Activated naive CD4-positive, alpha-beta T cell treated with anti-CD3 and anti-CD28 coated beads, Interleukin-2, amount 10 ng/mL, durations not matched to agents 7 days and 5 days (primary cell): Measurements from ENCODE around the gene LRRC23.

ENCODE experiments used
- CTCF ChIA-PET: fragments of 350-600 bp; sonication (Branson Sonifier 250); formaldehyde crosslinking; loops from one replicate; lab custom pipeline; 2021; ENCODE audit warnings: antibody characterized with exemption; lab: Charles Lee
- DNase-seq: peaks from one replicate; pipeline ENCODE4 v3.0.0-alpha.2; 2020
- H3K27ac Mint-ChIP-seq: one replicate; pipeline ENCODE4 v1.8.0; 2021; ENCODE audit warnings: mild to moderate bottlenecking, moderate library complexity, mixed read lengths
- H3K27me3 Mint-ChIP-seq: one replicate; pipeline ENCODE4 v1.8.0; 2021; ENCODE audit warnings: mild to moderate bottlenecking, mixed read lengths
- H3K36me3 Mint-ChIP-seq: one replicate; pipeline ENCODE4 v1.8.0; 2021; ENCODE audit warnings: mixed read lengths
- H3K4me1 Mint-ChIP-seq: one replicate; pipeline ENCODE4 v1.8.0; 2021; ENCODE audit warnings: mixed read lengths
- H3K4me3 Mint-ChIP-seq: one replicate; pipeline ENCODE4 v1.8.0; 2021; ENCODE audit warnings: mild to moderate bottlenecking, moderate library complexity, mixed read lengths
- H3K9me3 Mint-ChIP-seq: one replicate; pipeline ENCODE4 v1.8.0; 2021; ENCODE audit warnings: mixed read lengths

LRRC23 gene

GRCh38 chr12:6932766-6933165 is 28.1 kb downstream of the LRRC23 start:
- peaks cover 6% of the 10 kb centered on the region for H3K27me3 Mint-ChIP-seq
- DNase-seq, result no peak
- H3K36me3 Mint-ChIP-seq, result peaks cover 35% of the 10 kb centered on the region
- H3K4me1 Mint-ChIP-seq, result peaks cover 79% of the 10 kb centered on the region
- no peaks in the 10 kb centered on the region for H3K9me3 Mint-ChIP-seq
- peak overlapping the region; percentile 92 for H3K27ac Mint-ChIP-seq
- no peak overlapping the region for H3K4me3 Mint-ChIP-seq
- CTCF ChIA-PET, result interaction anchor here (1.4 kb wide), 1 partner anchor 9 kb away, joined by 5 read pairs; no protein-coding TSS in a partner anchor

GRCh38 chr12:6934110-6934509 is 29.5 kb downstream of the LRRC23 start:
- H3K36me3 Mint-ChIP-seq, result peaks cover 34% of the 10 kb centered on the region
- DNase-seq, result no peak
- CTCF ChIA-PET, result interaction anchor here (0.8 to 2.5 kb wide), 4 partner anchors 10 to 179 kb away, joined by 3 to 8 read pairs (median 5); partner anchors contain the start of gene SPSB2

DNA sequence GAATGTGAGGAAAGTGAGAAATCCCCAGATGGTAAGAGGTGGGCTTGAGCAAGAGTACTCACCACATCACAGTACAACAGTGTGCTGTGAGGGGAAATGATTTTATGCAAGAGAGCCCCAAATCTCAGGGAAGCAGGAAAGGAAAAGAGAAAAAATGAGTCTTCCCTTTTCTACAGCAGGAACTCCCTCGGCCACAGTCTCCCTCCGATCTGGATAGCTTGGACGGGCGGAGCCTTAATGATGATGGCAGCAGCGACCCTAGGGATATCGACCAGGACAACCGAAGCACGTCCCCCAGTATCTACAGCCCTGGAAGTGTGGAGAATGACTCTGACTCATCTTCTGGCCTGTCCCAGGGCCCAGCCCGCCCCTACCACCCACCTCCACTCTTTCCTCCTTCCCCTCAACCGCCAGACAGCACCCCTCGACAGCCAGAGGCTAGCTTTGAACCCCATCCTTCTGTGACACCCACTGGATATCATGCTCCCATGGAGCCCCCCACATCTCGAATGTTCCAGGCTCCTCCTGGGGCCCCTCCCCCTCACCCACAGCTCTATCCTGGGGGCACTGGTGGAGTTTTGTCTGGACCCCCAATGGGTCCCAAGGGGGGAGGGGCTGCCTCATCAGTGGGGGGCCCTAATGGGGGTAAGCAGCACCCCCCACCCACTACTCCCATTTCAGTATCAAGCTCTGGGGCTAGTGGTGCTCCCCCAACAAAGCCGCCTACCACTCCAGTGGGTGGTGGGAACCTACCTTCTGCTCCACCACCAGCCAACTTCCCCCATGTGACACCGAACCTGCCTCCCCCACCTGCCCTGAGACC is 31.0 kb downstream of the LRRC23 start:
- Mint-ChIP-seq H3K4me1 (peaks cover 68% of the 10 kb centered on the region), H3K4me3 (peak overlapping the region; percentile 82), H3K9me3 (no peaks in the 10 kb centered on the region), H3K27ac (peak overlapping the region; percentile 97), H3K36me3 (peaks cover 36% of the 10 kb centered on the region), H3K27me3 (no peaks in the 10 kb centered on the region)
- CTCF ChIA-PET, result interaction anchor here (1.3 to 2.5 kb wide), 3 partner anchors 10 to 178 kb away, joined by 3 to 8 read pairs (median 7); partner anchors contain the start of gene SPSB2
- DNase-seq, result no peak

More at GRCh38 chr12:6934110-6934509, 29.5 kb downstream of the LRRC23 start:
- Mint-ChIP-seq H3K27ac (peak overlapping the region; percentile 29), H3K4me1 (peaks cover 77% of the 10 kb centered on the region), H3K4me3 (no peak overlapping the region), H3K9me3 (no peaks in the 10 kb centered on the region), H3K27me3 (no peaks in the 10 kb centered on the region)

DNA sequence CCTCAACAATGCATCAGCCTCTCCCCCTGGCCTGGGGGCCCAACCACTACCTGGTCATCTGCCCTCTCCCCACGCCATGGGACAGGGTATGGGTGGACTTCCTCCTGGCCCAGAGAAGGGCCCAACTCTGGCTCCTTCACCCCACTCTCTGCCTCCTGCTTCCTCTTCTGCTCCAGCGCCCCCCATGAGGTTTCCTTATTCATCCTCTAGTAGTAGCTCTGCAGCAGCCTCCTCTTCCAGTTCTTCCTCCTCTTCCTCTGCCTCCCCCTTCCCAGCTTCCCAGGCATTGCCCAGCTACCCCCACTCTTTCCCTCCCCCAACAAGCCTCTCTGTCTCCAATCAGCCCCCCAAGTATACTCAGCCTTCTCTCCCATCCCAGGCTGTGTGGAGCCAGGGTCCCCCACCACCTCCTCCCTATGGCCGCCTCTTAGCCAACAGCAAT is 31.6 kb downstream of the LRRC23 start:
- CTCF ChIA-PET, result interaction anchor here (1.0 to 1.6 kb wide), 4 partner anchors 11 to 64 kb away, joined by 3 to 7 read pairs (median 4); partner anchors contain the start of gene SPSB2
- Mint-ChIP-seq H3K27me3 (no peaks in the 10 kb centered on the region), H3K4me1 (peaks cover 63% of the 10 kb centered on the region), H3K4me3 (peak overlapping the region; percentile 82), H3K9me3 (no peaks in the 10 kb centered on the region), H3K36me3 (peaks cover 36% of the 10 kb centered on the region), H3K27ac (peak overlapping the region; percentile 97)
- no peak for DNase-seq

GRCh38 chr12:6936636-6937480 is 32.2 kb downstream of the LRRC23 start:
- H3K4me3 Mint-ChIP-seq, result peak overlapping the region; percentile 82
- no peaks in the 10 kb centered on the region for H3K9me3 Mint-ChIP-seq
- H3K4me1 Mint-ChIP-seq, result peaks cover 60% of the 10 kb centered on the region
- DNase-seq, result peak; percentile 80
- CTCF ChIA-PET, result interaction anchor here (0.9 to 3.3 kb wide), 7 partner anchors 11 to 65 kb away, joined by 3 to 33 read pairs (median 7); partner anchors contain the start of gene SPSB2
- peaks cover 36% of the 10 kb centered on the region for H3K36me3 Mint-ChIP-seq
- H3K27me3 Mint-ChIP-seq, result no peaks in the 10 kb centered on the region
- H3K27ac Mint-ChIP-seq, result peak overlapping the region; percentile 97

DNA sequence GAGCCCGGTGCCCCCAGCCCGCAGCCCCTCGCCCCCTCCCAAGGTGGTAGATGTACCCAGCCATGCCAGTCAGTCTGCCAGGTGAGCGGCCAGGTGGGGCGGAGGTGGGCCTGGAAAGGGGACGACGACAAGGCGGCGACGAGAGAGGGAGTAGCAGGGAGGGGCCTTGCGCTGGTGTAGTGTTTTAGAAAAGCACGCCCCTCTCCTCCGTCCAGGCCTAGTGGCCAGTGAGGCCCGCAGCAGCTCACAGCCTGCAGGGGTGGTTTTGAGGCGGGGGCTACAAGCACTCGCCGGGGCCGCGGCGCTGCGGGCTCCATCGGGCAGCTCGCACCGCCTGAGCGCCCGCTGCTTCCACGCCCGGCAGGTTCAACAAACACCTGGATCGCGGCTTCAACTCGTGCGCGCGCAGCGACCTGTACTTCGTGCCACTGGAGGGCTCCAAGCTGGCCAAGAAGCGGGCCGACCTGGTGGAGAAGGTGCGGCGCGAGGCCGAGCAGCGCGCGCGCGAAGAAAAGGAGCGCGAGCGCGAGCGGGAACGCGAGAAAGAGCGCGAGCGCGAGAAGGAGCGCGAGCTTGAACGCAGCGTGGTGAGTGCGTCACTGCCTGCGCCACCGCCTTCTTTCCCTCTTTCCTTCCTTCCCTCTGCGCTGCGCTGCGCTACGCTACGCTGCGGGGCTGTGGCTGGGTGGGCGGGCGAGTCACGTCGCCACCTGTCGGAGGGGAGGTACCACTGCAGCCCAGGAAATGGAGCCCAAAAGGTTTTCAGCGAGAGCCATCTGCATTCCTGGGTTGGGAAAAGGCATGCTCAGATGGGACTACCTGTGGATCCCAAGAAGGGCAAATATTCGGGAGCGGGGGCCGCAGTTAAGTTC is 33.1 kb downstream of the LRRC23 start:
- no peaks in the 10 kb centered on the region for H3K27me3 Mint-ChIP-seq
- H3K27ac Mint-ChIP-seq, result peak overlapping the region; percentile 97
- H3K36me3 Mint-ChIP-seq, result peaks cover 38% of the 10 kb centered on the region
- CTCF ChIA-PET, result interaction anchor here (0.6 to 16.3 kb wide), 12 partner anchors 9 to 175 kb away, joined by 3 to 491 read pairs (median 5); partner anchors contain the start of gene SPSB2
- peak overlapping the region; percentile 82 for H3K4me3 Mint-ChIP-seq
- no peaks in the 10 kb centered on the region for H3K9me3 Mint-ChIP-seq
- peak; percentile 95 for DNase-seq
- peaks cover 58% of the 10 kb centered on the region for H3K4me1 Mint-ChIP-seq

- peaks cover 57% of the 10 kb centered on the region for H3K4me1 Mint-ChIP-seq
- H3K9me3 Mint-ChIP-seq, result no peaks in the 10 kb centered on the region
- peak overlapping the region; percentile 82 for H3K4me3 Mint-ChIP-seq
- peak overlapping the region; percentile 97 for H3K27ac Mint-ChIP-seq
- CTCF ChIA-PET, result interaction anchor here (1.0 to 16.3 kb wide), 9 partner anchors 9 to 174 kb away, joined by 3 to 491 read pairs (median 5); no protein-coding TSS in a partner anchor
- peaks cover 35% of the 10 kb centered on the region for H3K36me3 Mint-ChIP-seq
- H3K27me3 Mint-ChIP-seq, result no peaks in the 10 kb centered on the region
- no peak for DNase-seq
These were observed 34.0 kb downstream of the LRRC23 start for GRCh38 chr12:6938353-6939190.

GRCh38 chr12:6939191-6939540 is 34.5 kb downstream of the LRRC23 start:
- DNase-seq, result no peak
- Mint-ChIP-seq H3K36me3 (peaks cover 31% of the 10 kb centered on the region), H3K27ac (peak overlapping the region; percentile 86), H3K27me3 (no peaks in the 10 kb centered on the region), H3K9me3 (no peaks in the 10 kb centered on the region), H3K4me1 (peaks cover 53% of the 10 kb centered on the region), H3K4me3 (peak overlapping the region; percentile 13)
- CTCF ChIA-PET, result interaction anchor here (0.8 to 16.3 kb wide), 4 partner anchors 10 to 22 kb away, joined by 3 to 491 read pairs (median 20); partner anchors contain the start of gene PTPN6

GRCh38 chr12:6941267-6941666 is 36.6 kb downstream of the LRRC23 start:
- CTCF ChIA-PET, result interaction anchor here (16.3 kb wide), 1 partner anchor 20 kb away, joined by 491 read pairs; no protein-coding TSS in a partner anchor
- Mint-ChIP-seq H3K27me3 (no peaks in the 10 kb centered on the region), H3K4me3 (no peak overlapping the region), H3K36me3 (peaks cover 16% of the 10 kb centered on the region), H3K9me3 (no peaks in the 10 kb centered on the region), H3K27ac (peak overlapping the region; percentile 49), H3K4me1 (peaks cover 51% of the 10 kb centered on the region)
- no peak for DNase-seq

- H3K4me3 Mint-ChIP-seq, result no peak overlapping the region
- H3K27me3 Mint-ChIP-seq, result no peaks in the 10 kb centered on the region
- peaks cover 50% of the 10 kb centered on the region for H3K4me1 Mint-ChIP-seq
- CTCF ChIA-PET, result interaction anchor here (16.3 kb wide), 1 partner anchor 19 kb away, joined by 491 read pairs; no protein-coding TSS in a partner anchor
- no peak for DNase-seq
- peaks cover 11% of the 10 kb centered on the region for H3K36me3 Mint-ChIP-seq
- H3K27ac Mint-ChIP-seq, result peak overlapping the region; percentile 96
- no peaks in the 10 kb centered on the region for H3K9me3 Mint-ChIP-seq
These were observed 37.2 kb downstream of the LRRC23 start for GRCh38 chr12:6941782-6942181.

DNA sequence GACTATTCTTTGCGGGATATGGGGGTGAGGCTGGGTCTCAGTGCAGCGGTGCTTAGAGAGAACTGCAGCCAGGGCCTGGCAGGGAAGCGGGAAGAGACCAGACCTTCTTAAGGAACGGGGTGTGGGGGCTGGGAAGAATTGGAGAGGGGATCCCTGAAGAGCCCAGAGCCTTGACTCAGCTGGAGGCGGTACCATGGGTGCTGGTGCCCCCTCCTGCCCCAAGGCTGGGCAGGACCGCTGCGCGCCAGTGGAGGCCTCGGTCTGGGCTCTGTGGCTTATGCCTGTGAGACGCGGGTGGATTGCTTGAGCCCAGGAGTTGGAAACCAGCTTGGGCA is 37.7 kb downstream of the LRRC23 start:
- Mint-ChIP-seq H3K4me1 (peaks cover 53% of the 10 kb centered on the region), H3K9me3 (no peaks in the 10 kb centered on the region)
- CTCF ChIA-PET, result interaction anchor here (16.3 kb wide), 1 partner anchor 19 kb away, joined by 491 read pairs; no protein-coding TSS in a partner anchor

DNA sequence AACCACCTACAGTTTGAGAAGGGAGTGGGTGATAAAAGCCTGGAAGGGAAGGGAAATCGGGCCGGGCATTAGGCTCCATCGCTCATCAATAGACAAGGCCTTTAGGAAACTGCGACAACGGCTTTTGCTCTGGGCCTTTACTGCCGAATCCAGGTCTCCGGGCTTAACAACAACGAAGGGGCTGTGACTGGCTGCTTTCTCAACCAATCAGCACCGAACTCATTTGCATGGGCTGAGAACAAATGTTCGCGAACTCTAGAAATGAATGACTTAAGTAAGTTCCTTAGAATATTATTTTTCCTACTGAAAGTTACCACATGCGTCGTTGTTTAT is 38.7 kb downstream of the LRRC23 start:
- Mint-ChIP-seq H3K27me3 (no peaks in the 10 kb centered on the region), H3K36me3 (peaks cover 12% of the 10 kb centered on the region), H3K27ac (peak overlapping the region; percentile 96), H3K4me3 (peak overlapping the region; percentile 84), H3K9me3 (no peaks in the 10 kb centered on the region), H3K4me1 (peaks cover 60% of the 10 kb centered on the region)
- CTCF ChIA-PET, result interaction anchor here (0.7 to 16.3 kb wide), 15 partner anchors 9 to 169 kb away, joined by 3 to 491 read pairs (median 5); partner anchors contain the start of genes ATN1, LPCAT3 and SPSB2
- DNase-seq, result peak; percentile 89

More for the DNA sequence above, 37.7 kb downstream of the LRRC23 start:
- Mint-ChIP-seq H3K4me3 (no peak overlapping the region), H3K36me3 (peaks cover 10% of the 10 kb centered on the region), H3K27ac (peak overlapping the region; percentile 96), H3K27me3 (no peaks in the 10 kb centered on the region)
- DNase-seq, result no peak
